Endothelial cell of umbilical vein (primary cell): Measurements from ENCODE around the gene PTPRCAP. TPM values are rescaled to one million over a fixed set of nuclear protein-coding genes. Genes with fewer than 3 reads are reported as not detected.

Experiments used
- BruUV-seq: library from RNA; stranded (reverse); fragments of 400-500 nt; replicated peaks from 2 replicates; lab custom pipeline; 2021; lab: Mats Ljungman, UMichigan
- CTCF ChIA-PET: fragments of 300-600, 350-600 bp; sonication (Branson Sonifier 250); formaldehyde crosslinking; loops from one replicate; lab custom pipeline; 2021; ENCODE audit warnings: antibody characterized with exemption, inconsistent platforms; lab: Charles Lee
- POLR2A ChIA-PET: fragments of 300-600, 350-600 bp; sonication (Branson Sonifier 250); formaldehyde crosslinking; loops from one replicate; lab custom pipeline; 2021; ENCODE audit warnings: antibody characterized with exemption, inconsistent platforms; lab: Charles Lee
- DNase-seq: peaks from one replicate; pipeline ENCODE4 v3.0.0-alpha.2; 2011; ENCODE audit warnings: low read depth, low spot score
- FAIRE-seq: peaks from 2 replicates; lab custom pipeline; 2011; peaks lifted over from hg19 to GRCh38; lab: Jason Lieb, UNC
- H2AFZ ChIP-seq: 2 replicates; pipeline ENCODE4 v1.6.0; 2012; ENCODE audit warnings: low read depth, low read length, control low read depth, inconsistent platforms
- H3K27ac ChIP-seq: 2 replicates; pipeline ENCODE4 v1.5.1; 2011; ENCODE audit warnings: low read depth, mild to moderate bottlenecking, control low read depth, low read length, moderate library complexity; ENCODE audit not compliant: insufficient read depth
- H3K27me3 ChIP-seq, 2 experiments: 2 replicates each; pipeline versions ENCODE4 v1.6.0 to v1.6.1; 2011; ENCODE audit warnings: low read length in 2 of 2, mixed read lengths in 1 of 2; ENCODE audit not compliant: control insufficient read depth in 2 of 2, insufficient read depth in 2 of 2
- H3K36me3 ChIP-seq, 2 experiments: 2 replicates in 1 of 2; 3 replicates in 1 of 2; pipeline ENCODE4 v1.5.1; 2011; ENCODE audit warnings: low read length in 2 of 2, mild to moderate bottlenecking in 1 of 2, moderate library complexity in 1 of 2; ENCODE audit not compliant: control insufficient read depth in 2 of 2, insufficient read depth in 2 of 2; ENCODE audit errors: extremely low read depth in 1 of 2
- H3K4me1 ChIP-seq: 3 replicates; pipeline ENCODE4 v1.5.1; 2011; ENCODE audit warnings: mild to moderate bottlenecking, low read length; ENCODE audit not compliant: control insufficient read depth, insufficient read depth; ENCODE audit errors: extremely low read depth
- H3K4me2 ChIP-seq: 2 replicates; pipeline ENCODE4 v1.6.1; 2011; ENCODE audit warnings: low read length, control low read depth, mixed read lengths; ENCODE audit not compliant: insufficient read depth
- H3K4me3 ChIP-seq, 3 experiments: fragments of 200-600 bp in 1 of 3; sonication (generic), shearing (Covaris generic) in 1 of 3; replicated peaks in 1 of 3; 2 replicates each; pipeline ENCODE4 v1.5.1; 2011 to 2016; ENCODE audit warnings: control low read depth in 3 of 3, low read length in 3 of 3, mild to moderate bottlenecking in 2 of 3, inconsistent platforms in 1 of 3, low read depth in 1 of 3, moderate library complexity in 1 of 3; ENCODE audit not compliant: insufficient read depth in 1 of 3
- H3K79me2 ChIP-seq: 2 replicates; pipeline ENCODE4 v1.6.0; 2012; ENCODE audit warnings: low read length, inconsistent platforms; ENCODE audit not compliant: control insufficient read depth, insufficient read depth
- H3K9ac ChIP-seq: replicated peaks from 2 replicates; pipeline ENCODE3; 2011; ENCODE audit warnings: low read length, control low read depth; ENCODE audit not compliant: insufficient read depth; ENCODE audit errors: extremely low read depth
- H3K9me1 ChIP-seq: replicated peaks from 3 replicates; pipeline ENCODE4 v1.6.0; 2011; ENCODE audit warnings: mild to moderate bottlenecking, low read length; ENCODE audit not compliant: control insufficient read depth, insufficient read depth; ENCODE audit errors: extremely low read depth
- H3K9me3 ChIP-seq: replicated peaks from 2 replicates; pipeline ENCODE4 v1.5.1; 2012; ENCODE audit warnings: low read length, inconsistent platforms; ENCODE audit not compliant: control insufficient read depth, insufficient read depth
- H4K20me1 ChIP-seq: replicated peaks from 2 replicates; pipeline ENCODE3; 2011; ENCODE audit warnings: mild to moderate bottlenecking, low read length; ENCODE audit not compliant: control insufficient read depth, insufficient read depth; ENCODE audit errors: extremely low read depth
- EZH2 ChIP-seq: IDR thresholded peaks from 2 replicates; pipeline ENCODE4 v1.6.1; 2012; ENCODE audit warnings: borderline replicate concordance, low read depth, mild to moderate bottlenecking, moderate library complexity, low read length, inconsistent platforms; ENCODE audit not compliant: severe bottlenecking
- FOS ChIP-seq: IDR thresholded peaks from 2 replicates; pipeline ENCODE4 v1.6.1; 2011; ENCODE audit warnings: mild to moderate bottlenecking, low read length, moderate library complexity, borderline replicate concordance; ENCODE audit not compliant: insufficient read depth
- GATA2 ChIP-seq: IDR thresholded peaks from 2 replicates; pipeline ENCODE4 v1.7.0; 2011; ENCODE audit warnings: low read depth, mild to moderate bottlenecking, moderate library complexity, mixed read lengths, low read length; ENCODE audit not compliant: insufficient read length, insufficient read depth
- JUN ChIP-seq: IDR thresholded peaks from 2 replicates; pipeline ENCODE4 v1.6.1; 2011; ENCODE audit warnings: borderline replicate concordance, low read depth; ENCODE audit not compliant: insufficient read length, insufficient read depth
- MYC ChIP-seq: IDR thresholded peaks from one replicate; pipeline ENCODE4 v1.6.1; 2011; ENCODE audit warnings: mild to moderate bottlenecking, low read depth, low read length
- POLR2A ChIP-seq: IDR thresholded peaks from 2 replicates; pipeline ENCODE4 v1.6.1; 2012; ENCODE audit warnings: low read depth, mild to moderate bottlenecking, control low read depth, low read length
- POLR2AphosphoS5 ChIP-seq: IDR thresholded peaks from 2 replicates; pipeline ENCODE4 v1.6.1; 2012; ENCODE audit warnings: low read depth, mild to moderate bottlenecking, control low read depth, low read length, moderate library complexity; ENCODE audit not compliant: insufficient read depth
- dilution Hi-C: fragments of 300-500 bp; cut with MboI; formaldehyde crosslinking; loops from one replicate; pipeline ENCODE4 v1.15.0; 2019; ENCODE audit warnings: low sequenced_read_pairs; ENCODE audit not compliant: extremely low pct_ligation_motif_present
- intact Hi-C: fragments of 100-400 bp; cut with micrococcal nuclease; formaldehyde crosslinking; loops from one replicate; pipeline ENCODE4 v1.10.0; 2022
- polyA plus RNA-seq, 4 experiments: library from polyadenylated mRNA; depleted of rRNA in 3 of 4; stranded (reverse) in 3 of 4; unstranded in 1 of 4; fragments of >200 nt; gene quantifications; 2 replicates each; pipeline versions ENCODE4 v1.2.1 to v1.2.3, GENCODE V29; 2011 to 2012; ENCODE audit warnings: missing spikeins in 1 of 4
- total RNA-seq: library from RNA; stranded (reverse); gene quantifications from 2 replicates; pipeline ENCODE4 v1.2.3, GENCODE V29; 2021
- TF ChIP-seq, protein P1 (sequence below), 2 donors: IDR thresholded peaks; 1 replicate in 1 of 2; 2 replicates in 1 of 2; pipeline ENCODE4 v1.5.1; 2011; ENCODE audit warnings: low read length in 2 of 2, mild to moderate bottlenecking in 2 of 2, moderate library complexity in 2 of 2, control low read depth in 1 of 2, inconsistent platforms in 1 of 2, low read depth in 1 of 2; ENCODE audit not compliant: insufficient read depth in 1 of 2; ENCODE audit errors: extremely low read depth in 1 of 2
- TF ChIP-seq, protein P2 (sequence below): IDR thresholded peaks from 2 replicates; pipeline ENCODE4 v1.6.1; 2011; ENCODE audit not compliant: insufficient read depth, insufficient read length

PTPRCAP gene
- total and polyA plus RNA-seq, 2 donors (not counting 3 experiments of a cell fraction or from before 2014, with no cell fraction given), result 3.6 TPM; not detected in 1

DNA sequence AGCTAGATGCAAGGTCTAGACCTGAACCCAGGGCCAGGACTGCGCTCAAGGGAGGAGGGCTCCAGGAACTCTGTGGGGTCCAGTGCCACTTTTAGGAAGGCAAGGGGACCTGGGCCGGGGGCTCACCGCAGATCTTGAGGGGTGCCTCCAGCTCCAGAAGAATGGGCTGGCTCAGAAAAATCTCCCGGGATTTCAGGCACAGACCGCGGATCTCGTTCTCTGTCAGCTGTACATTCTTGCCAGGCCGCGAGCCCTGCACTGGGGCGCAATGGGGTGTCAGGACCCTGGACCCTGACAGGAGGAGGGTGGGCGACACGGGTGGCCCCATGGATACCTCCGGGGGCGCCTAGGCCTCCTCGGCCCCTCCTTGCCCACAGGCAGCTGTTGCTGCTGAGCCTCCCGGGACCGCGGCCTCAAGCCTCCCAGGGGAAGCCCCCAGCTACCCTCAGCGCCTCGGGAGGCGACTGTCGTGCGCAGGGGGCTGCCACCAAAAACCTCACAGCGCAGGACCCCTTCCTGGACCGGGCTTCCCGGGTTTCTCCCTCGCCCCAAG, 36.5 kb downstream of the PTPRCAP start:
- Histone ChIP-seq H3K36me3 (peaks cover 6 to 25% of the 10 kb centered on the region in 2 experiments), H3K27me3 (no peaks in the 10 kb centered on the region), H3K9me3 (no peaks in the 10 kb centered on the region), H3K27ac (peak overlapping the region; percentile 81), H3K4me3 (peak overlapping the region; percentile 79 to 89 (median 89)), H4K20me1 (no peaks in the 10 kb centered on the region), H3K9ac (peak overlapping the region; percentile 89), H3K4me2 (peak overlapping the region; percentile 73), H2AFZ (peak overlapping the region; percentile 57), H3K9me1 (no peaks in the 10 kb centered on the region), H3K79me2 (peaks cover 19% of the 10 kb centered on the region), H3K4me1 (peaks cover 19% of the 10 kb centered on the region)
- dilution Hi-C loops, result no loop called here
- DNase-seq, result no peak
- TF ChIP-seq EZH2 (no peak), POLR2AphosphoS5 (no peak), POLR2A (no peak), MYC (no peak), GATA2 (no peak), JUN (no peak), FOS (no peak)
- TF ChIP-seq, protein P1, sequence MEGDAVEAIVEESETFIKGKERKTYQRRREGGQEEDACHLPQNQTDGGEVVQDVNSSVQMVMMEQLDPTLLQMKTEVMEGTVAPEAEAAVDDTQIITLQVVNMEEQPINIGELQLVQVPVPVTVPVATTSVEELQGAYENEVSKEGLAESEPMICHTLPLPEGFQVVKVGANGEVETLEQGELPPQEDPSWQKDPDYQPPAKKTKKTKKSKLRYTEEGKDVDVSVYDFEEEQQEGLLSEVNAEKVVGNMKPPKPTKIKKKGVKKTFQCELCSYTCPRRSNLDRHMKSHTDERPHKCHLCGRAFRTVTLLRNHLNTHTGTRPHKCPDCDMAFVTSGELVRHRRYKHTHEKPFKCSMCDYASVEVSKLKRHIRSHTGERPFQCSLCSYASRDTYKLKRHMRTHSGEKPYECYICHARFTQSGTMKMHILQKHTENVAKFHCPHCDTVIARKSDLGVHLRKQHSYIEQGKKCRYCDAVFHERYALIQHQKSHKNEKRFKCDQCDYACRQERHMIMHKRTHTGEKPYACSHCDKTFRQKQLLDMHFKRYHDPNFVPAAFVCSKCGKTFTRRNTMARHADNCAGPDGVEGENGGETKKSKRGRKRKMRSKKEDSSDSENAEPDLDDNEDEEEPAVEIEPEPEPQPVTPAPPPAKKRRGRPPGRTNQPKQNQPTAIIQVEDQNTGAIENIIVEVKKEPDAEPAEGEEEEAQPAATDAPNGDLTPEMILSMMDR (IDR thresholded peaks at IDR 0.05; ENCODE audit: extremely low read depth in 1 of 2, insufficient read depth in 1 of 2, low read depth in 1 of 2, low read length in 2 of 2), result no peak
- TF ChIP-seq, protein P2, sequence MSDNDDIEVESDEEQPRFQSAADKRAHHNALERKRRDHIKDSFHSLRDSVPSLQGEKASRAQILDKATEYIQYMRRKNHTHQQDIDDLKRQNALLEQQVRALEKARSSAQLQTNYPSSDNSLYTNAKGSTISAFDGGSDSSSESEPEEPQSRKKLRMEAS, result no peak
- FAIRE-seq, result no peak
- ChIA-PET POLR2A (interaction anchor here (0.6 to 1.8 kb wide), 5 partner anchors 9 to 82 kb away, joined by 3 to 11 read pairs (median 4); partner anchors contain the start of genes AIP and RAD9A), CTCF (interaction anchor here (0.9 to 4.2 kb wide), 35 partner anchors 9 to 182 kb away, joined by 3 to 32 read pairs (median 6); partner anchors contain the start of genes AIP, CDK2AP2, CLCF1 and CORO1B)
- no TSS peak for BruUV-seq
- intact Hi-C loops, result loop anchor here (1.0 kb wide), 2 partner anchors 9 to 105 kb away; no protein-coding TSS in a partner anchor
